GM13977 (cell line): ENCODE measurements around the gene CYP11A1.
A peak's percentile ranks its signal among the peaks of the same experiment; 100 is the strongest.

Experiments used
- DNase-seq: peaks from one replicate; pipeline ENCODE4 v3.0.0; 2012; ENCODE audit warnings: low spot score
- CTCF ChIP-seq: IDR thresholded peaks from 2 replicates; pipeline ENCODE4 v1.5.1; 2012; ENCODE audit warnings: mild to moderate bottlenecking, control low read depth; ENCODE audit not compliant: insufficient read depth; ENCODE audit errors: extremely low read depth, missing control alignments
- in situ Hi-C: fragments of 300-500 bp; cut with MboI; formaldehyde crosslinking; loops from one replicate; pipeline ENCODE4 v1.12.0; 2022; ENCODE audit warnings: low sequenced_read_pairs, low pct_unique_long_range_greater_than_20kb, mixed read lengths, inconsistent platforms; ENCODE audit not compliant: unreplicated experiment

CYP11A1 gene

GRCh38 chr15:74406517-74406916 lies 39.1 kb upstream of the CYP11A1 start:
- in situ Hi-C loops: no loop called here
- no peak for DNase-seq
- no peak for TF ChIP-seq CTCF

- in situ Hi-C loops: no loop called here
- no peak for TF ChIP-seq CTCF
- DNase-seq: no peak
Measured at GRCh38 chr15:74405823-74406222, 38.4 kb upstream of the CYP11A1 start.

GRCh38 chr15:74403991-74404563 lies 36.6 kb upstream of the CYP11A1 start:
- peak; percentile 73 for DNase-seq
- no peak for TF ChIP-seq CTCF
- in situ Hi-C loops: no loop called here

GRCh38 chr15:74403588-74403919 lies 36.1 kb upstream of the CYP11A1 start:
- no peak for TF ChIP-seq CTCF
- in situ Hi-C loops: no loop called here
- no peak for DNase-seq

GRCh38 chr15:74402873-74403587 lies 35.6 kb upstream of the CYP11A1 start:
- DNase-seq: peak; percentile 73
- in situ Hi-C loops: no loop called here
- no peak for TF ChIP-seq CTCF

GRCh38 chr15:74402337-74402841 lies 34.9 kb upstream of the CYP11A1 start:
- in situ Hi-C loops: no loop called here
- TF ChIP-seq CTCF: no peak
- no peak for DNase-seq
